ENCODE results near the gene PLAC8.

PLAC8 gene

GRCh38 chr4:83124111-83124780, 9.7 kb upstream of the PLAC8 start:
- TF ChIP-seq FOXP2 (optimal IDR thresholded peaks at IDR 0.05; ENCODE audit: borderline replicate concordance, extremely low read depth, extremely low read length, insufficient read depth) (no peak), TAF1 (IDR thresholded peaks at IDR 0.05; ENCODE audit: borderline replicate concordance, insufficient read depth, low read length) (no peak), POLR2AphosphoS5 (IDR thresholded peaks at IDR 0.05; ENCODE audit: low read depth, low read length) (no peak), SIN3A (IDR thresholded peaks at IDR 0.05; ENCODE audit: borderline replicate concordance, insufficient read depth, low read length) (no peak), REST (IDR thresholded peaks at IDR 0.05; ENCODE audit: insufficient read depth in 1 of 2, low read depth in 2 of 2, low read length in 2 of 2) (no peak)

GRCh38 chr4:83121246-83121645, 6.7 kb upstream of the PLAC8 start:
- TF ChIP-seq TAF1 (IDR thresholded peaks at IDR 0.05; ENCODE audit: borderline replicate concordance, insufficient read depth, low read length) (no peak), SIN3A (IDR thresholded peaks at IDR 0.05; ENCODE audit: borderline replicate concordance, insufficient read depth, low read length) (no peak), REST (IDR thresholded peaks at IDR 0.05; ENCODE audit: insufficient read depth in 1 of 2, low read depth in 2 of 2, low read length in 2 of 2) (no peak), FOXP2 (optimal IDR thresholded peaks at IDR 0.05; ENCODE audit: borderline replicate concordance, extremely low read depth, extremely low read length, insufficient read depth) (no peak), POLR2AphosphoS5 (IDR thresholded peaks at IDR 0.05; ENCODE audit: low read depth, low read length) (no peak)

GRCh38 chr4:83118869-83119268, 4.3 kb upstream of the PLAC8 start:
- TF ChIP-seq REST (IDR thresholded peaks at IDR 0.05; ENCODE audit: insufficient read depth in 1 of 2, low read depth in 2 of 2, low read length in 2 of 2) (no peak), SIN3A (IDR thresholded peaks at IDR 0.05; ENCODE audit: borderline replicate concordance, insufficient read depth, low read length) (no peak), TAF1 (IDR thresholded peaks at IDR 0.05; ENCODE audit: borderline replicate concordance, insufficient read depth, low read length) (no peak), POLR2AphosphoS5 (IDR thresholded peaks at IDR 0.05; ENCODE audit: low read depth, low read length) (no peak), FOXP2 (optimal IDR thresholded peaks at IDR 0.05; ENCODE audit: borderline replicate concordance, extremely low read depth, extremely low read length, insufficient read depth) (no peak)

GRCh38 chr4:83115656-83116285, 1.2 kb upstream of the PLAC8 start:
- TF ChIP-seq TAF1 (IDR thresholded peaks at IDR 0.05; ENCODE audit: borderline replicate concordance, insufficient read depth, low read length) (no peak), SIN3A (IDR thresholded peaks at IDR 0.05; ENCODE audit: borderline replicate concordance, insufficient read depth, low read length) (no peak), POLR2AphosphoS5 (IDR thresholded peaks at IDR 0.05; ENCODE audit: low read depth, low read length) (no peak), REST (IDR thresholded peaks at IDR 0.05; ENCODE audit: insufficient read depth in 1 of 2, low read depth in 2 of 2, low read length in 2 of 2) (no peak), FOXP2 (optimal IDR thresholded peaks at IDR 0.05; ENCODE audit: borderline replicate concordance, extremely low read depth, extremely low read length, insufficient read depth) (no peak)

All from PFSK-1 (cell line).